Measurements from ENCODE around the gene ECT2L.

The ECT2L gene

DNA sequence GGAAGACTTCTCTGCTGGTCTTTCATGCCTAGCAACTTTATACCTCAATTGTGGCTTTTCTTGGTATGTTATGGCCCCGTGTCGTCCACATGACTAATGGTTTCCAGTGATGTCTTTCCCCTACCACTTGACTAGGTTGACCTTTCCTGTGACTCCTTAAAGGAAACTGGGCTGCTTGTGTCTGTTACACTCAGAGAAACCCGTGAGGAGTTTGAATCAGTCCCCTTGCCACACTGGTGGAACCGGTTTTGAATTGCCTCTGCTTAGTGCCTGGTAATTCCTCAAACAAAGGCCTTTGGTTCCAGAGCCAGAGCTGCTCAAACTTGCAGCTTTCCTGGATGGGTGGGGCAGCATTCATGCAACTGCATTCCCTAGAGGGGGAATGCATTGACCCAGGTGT, 21.9 kb downstream of the ECT2L start:
- peak overlapping the region; percentile 9 for H3K27ac Mint-ChIP-seq
- H3K4me3 Mint-ChIP-seq: no peak overlapping the region
- H3K27me3 Mint-ChIP-seq (ENCODE audit: low read depth, poor library complexity): peaks cover 3% of the 10 kb centered on the region
- H3K9me3 Mint-ChIP-seq: no peaks in the 10 kb centered on the region
- H3K36me3 Mint-ChIP-seq (ENCODE audit: low read depth): no peaks in the 10 kb centered on the region
- TF ChIP-seq, protein P1, sequence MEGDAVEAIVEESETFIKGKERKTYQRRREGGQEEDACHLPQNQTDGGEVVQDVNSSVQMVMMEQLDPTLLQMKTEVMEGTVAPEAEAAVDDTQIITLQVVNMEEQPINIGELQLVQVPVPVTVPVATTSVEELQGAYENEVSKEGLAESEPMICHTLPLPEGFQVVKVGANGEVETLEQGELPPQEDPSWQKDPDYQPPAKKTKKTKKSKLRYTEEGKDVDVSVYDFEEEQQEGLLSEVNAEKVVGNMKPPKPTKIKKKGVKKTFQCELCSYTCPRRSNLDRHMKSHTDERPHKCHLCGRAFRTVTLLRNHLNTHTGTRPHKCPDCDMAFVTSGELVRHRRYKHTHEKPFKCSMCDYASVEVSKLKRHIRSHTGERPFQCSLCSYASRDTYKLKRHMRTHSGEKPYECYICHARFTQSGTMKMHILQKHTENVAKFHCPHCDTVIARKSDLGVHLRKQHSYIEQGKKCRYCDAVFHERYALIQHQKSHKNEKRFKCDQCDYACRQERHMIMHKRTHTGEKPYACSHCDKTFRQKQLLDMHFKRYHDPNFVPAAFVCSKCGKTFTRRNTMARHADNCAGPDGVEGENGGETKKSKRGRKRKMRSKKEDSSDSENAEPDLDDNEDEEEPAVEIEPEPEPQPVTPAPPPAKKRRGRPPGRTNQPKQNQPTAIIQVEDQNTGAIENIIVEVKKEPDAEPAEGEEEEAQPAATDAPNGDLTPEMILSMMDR (IDR thresholded peaks at IDR 0.05): no peak
- peaks cover 46% of the 10 kb centered on the region for H3K4me1 Mint-ChIP-seq
- DNase-seq: peak; percentile 4

DNA sequence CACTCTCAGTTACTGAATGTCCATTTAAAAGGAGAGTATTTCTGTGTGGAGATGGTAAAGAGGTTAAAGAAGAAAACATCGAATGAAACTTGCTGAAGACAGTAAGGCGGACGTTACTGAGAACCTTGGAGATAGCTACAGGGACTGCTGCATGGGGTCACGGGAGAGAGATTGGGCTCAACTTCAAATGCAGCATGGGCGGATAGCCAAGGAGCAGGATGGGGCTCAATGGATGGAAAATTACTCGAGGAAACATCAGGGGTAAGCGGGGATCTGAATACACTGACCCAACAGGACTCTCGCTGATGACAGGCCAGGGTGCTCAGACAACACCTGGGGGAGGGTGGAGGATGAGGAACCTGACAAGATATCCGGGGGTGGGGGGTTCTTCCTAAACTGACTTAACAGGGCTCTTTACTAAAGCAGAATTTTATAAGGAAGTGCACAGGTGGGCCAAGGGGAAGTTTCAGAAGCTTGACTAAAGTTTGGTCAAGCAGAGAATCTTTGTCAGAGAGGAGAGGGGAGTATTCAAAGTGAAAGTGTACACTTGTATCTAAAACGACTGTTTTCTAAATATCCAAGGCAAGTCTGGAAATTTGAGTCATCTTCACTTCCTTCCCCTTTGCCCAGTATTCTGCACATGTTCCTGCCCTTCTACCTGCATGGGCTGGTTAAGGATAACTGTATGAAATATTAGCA, 22.8 kb downstream of the ECT2L start:
- Mint-ChIP-seq H3K4me3 (no peak overlapping the region), H3K4me1 (peaks cover 43% of the 10 kb centered on the region)
- no peak for DNase-seq

DNA sequence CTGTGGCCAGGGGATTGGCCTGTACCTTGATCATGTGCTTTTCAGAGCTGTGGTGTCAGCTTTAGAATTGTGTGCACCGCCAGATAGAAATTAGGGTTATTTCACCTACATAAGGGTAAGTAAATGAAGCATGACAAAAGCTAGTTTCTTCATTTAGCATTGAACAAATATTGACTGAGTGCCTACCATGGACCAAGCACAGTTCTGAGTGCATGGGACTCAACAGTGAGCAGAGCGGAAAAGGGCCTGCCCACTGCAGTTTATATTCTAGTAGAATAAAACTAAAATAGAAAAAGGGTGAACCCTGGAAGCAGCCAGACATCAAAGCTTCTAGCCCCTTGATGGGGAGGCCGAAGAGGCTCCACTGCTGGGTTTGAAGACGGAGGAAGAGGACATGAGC, 25.6 kb downstream of the ECT2L start:
- H3K36me3 Mint-ChIP-seq (ENCODE audit: low read depth): no peaks in the 10 kb centered on the region
- peaks cover 24% of the 10 kb centered on the region for H3K4me1 Mint-ChIP-seq
- H3K4me3 Mint-ChIP-seq: no peak overlapping the region
- no peaks in the 10 kb centered on the region for H3K9me3 Mint-ChIP-seq
- no peak for DNase-seq
- H3K27me3 Mint-ChIP-seq (ENCODE audit: low read depth, poor library complexity): peaks cover 3% of the 10 kb centered on the region
- H3K27ac Mint-ChIP-seq: no peak overlapping the region
- TF ChIP-seq, protein P1 (IDR thresholded peaks at IDR 0.05): no peak

More for the DNA sequence above, 22.8 kb downstream of the ECT2L start:
- Mint-ChIP-seq H3K9me3 (no peaks in the 10 kb centered on the region), H3K27ac (peak overlapping the region; percentile 9), H3K27me3 (ENCODE audit: low read depth, poor library complexity) (peaks cover 3% of the 10 kb centered on the region), H3K36me3 (ENCODE audit: low read depth) (no peaks in the 10 kb centered on the region)
- TF ChIP-seq, protein P1 (IDR thresholded peaks at IDR 0.05): no peak

DNA sequence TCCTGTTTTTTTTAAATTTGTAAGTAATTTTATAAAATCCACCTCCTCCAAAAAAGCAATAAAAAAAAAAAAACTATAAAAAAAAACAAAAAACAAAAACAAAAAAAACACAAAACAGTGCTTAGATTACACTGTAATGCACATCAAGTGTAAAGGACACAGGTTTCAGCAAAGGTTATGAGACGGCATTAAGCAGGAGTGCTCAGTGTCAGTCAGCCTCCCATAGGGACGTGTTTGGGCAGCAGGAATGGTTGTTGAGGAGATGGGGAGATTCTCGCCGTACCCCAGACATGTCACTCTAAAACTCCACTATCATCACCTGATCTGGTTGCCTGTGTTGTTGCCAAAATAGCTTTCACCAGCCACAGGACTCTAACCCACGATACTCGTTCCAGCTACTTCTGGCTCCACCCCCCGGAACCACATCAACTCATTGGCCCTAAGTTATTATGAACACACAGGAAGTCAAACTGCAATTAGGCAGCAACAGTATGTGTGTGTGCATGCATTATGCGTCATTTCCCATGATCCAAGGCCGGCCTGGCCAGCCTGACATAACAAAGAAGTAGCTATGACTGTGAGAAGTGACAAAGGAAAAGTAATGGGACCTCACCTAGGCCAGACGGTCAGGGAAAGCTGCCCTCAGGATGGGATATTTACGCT, 28.7 kb downstream of the ECT2L start:
- peak overlapping the region; percentile 66 for H3K27ac Mint-ChIP-seq
- no peak overlapping the region for H3K4me3 Mint-ChIP-seq
- peaks cover 4% of the 10 kb centered on the region for H3K9me3 Mint-ChIP-seq
- H3K36me3 Mint-ChIP-seq (ENCODE audit: low read depth): no peaks in the 10 kb centered on the region
- H3K4me1 Mint-ChIP-seq: peaks cover 4% of the 10 kb centered on the region
- DNase-seq: no peak
- no peaks in the 10 kb centered on the region for H3K27me3 Mint-ChIP-seq (ENCODE audit: low read depth, poor library complexity)
- TF ChIP-seq, protein P1 (IDR thresholded peaks at IDR 0.05): no peak

DNA sequence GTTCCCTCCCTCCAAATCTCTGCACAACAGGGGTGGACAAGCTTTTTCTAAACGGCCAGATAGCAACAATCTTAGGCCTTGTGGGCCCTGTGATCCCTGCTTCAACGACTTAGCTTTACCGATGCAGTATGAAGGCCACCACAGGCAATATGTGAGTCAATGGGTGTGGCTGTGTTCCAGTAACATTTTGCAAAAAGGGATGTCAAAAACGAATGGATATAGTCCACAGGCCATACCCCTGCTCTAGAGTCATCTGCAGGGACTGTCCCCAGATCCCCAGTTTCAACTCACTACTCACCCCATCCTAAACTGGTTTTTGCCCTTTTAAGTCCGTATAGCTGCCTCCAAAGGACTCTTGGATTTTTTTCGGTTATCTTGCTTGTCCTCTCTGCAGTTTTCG, 34.4 kb downstream of the ECT2L start:
- no peak for DNase-seq
- H3K4me1 Mint-ChIP-seq: no peaks in the 10 kb centered on the region
- H3K9me3 Mint-ChIP-seq: peaks cover 14% of the 10 kb centered on the region
- TF ChIP-seq, protein P1 (IDR thresholded peaks at IDR 0.05): no peak
- H3K27ac Mint-ChIP-seq: no peak overlapping the region
- H3K27me3 Mint-ChIP-seq (ENCODE audit: low read depth, poor library complexity): peaks cover 7% of the 10 kb centered on the region
- no peak overlapping the region for H3K4me3 Mint-ChIP-seq
- no peaks in the 10 kb centered on the region for H3K36me3 Mint-ChIP-seq (ENCODE audit: low read depth)

DNA sequence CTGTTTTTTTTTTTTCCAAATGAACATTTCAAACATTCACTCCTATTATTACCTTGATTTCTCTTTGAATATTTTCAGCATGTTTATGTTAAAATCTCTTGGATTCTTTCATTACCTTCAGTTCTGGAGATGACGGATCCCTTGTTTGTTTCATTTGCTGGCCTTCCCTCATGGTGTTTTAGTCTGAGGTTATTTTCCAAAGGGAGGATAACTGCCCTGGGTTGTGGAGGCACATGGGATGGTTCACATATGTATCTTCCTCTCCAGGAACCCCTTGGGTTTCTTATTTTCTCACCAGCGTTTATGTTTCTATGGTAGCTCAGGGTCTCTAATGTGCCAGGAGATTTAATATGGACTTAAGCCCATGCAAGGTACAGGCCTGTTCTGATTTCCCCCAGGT, 36.3 kb downstream of the ECT2L start:
- peaks cover 11% of the 10 kb centered on the region for H3K9me3 Mint-ChIP-seq
- H3K27ac Mint-ChIP-seq: no peak overlapping the region
- peaks cover 7% of the 10 kb centered on the region for H3K27me3 Mint-ChIP-seq (ENCODE audit: low read depth, poor library complexity)
- no peaks in the 10 kb centered on the region for H3K36me3 Mint-ChIP-seq (ENCODE audit: low read depth)
- H3K4me3 Mint-ChIP-seq: no peak overlapping the region
- H3K4me1 Mint-ChIP-seq: peaks cover 3% of the 10 kb centered on the region
- TF ChIP-seq, protein P1 (IDR thresholded peaks at IDR 0.05): no peak
- no peak for DNase-seq
